ENCODE measurements around the gene LRP6. TPM values are rescaled to one million over a fixed set of nuclear protein-coding genes. Genes with fewer than 3 reads are reported as not detected.

LRP6 gene
- polyA plus RNA-seq, 1 donor (not counting 4 experiments of a cell fraction or from before 2014, with no cell fraction given): 13.0 TPM

DNA sequence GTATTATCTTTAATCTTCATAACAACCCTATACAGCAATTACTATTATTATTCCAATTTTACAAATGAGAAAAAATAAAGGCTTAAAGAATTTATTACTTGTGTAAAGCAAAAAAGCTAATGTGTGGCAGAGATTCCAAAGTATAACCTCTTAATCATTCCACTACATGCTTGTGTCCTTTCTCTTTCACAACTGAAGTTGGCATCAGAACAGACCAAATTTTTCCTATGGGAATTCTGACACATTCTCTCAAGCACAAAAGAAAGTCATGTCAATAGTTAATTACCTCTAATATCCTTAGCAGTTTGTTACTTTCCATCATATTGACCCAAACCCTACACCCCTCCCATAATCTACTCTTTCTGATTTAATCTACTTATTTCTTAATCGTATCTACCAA, 109.4 kb downstream of the LRP6 start:
- FAIRE-seq: no peak
- dilution Hi-C loops (cut with MboI; ENCODE audit: extremely low pct_ligation_motif_present, low sequenced_read_pairs): no loop called here

DNA sequence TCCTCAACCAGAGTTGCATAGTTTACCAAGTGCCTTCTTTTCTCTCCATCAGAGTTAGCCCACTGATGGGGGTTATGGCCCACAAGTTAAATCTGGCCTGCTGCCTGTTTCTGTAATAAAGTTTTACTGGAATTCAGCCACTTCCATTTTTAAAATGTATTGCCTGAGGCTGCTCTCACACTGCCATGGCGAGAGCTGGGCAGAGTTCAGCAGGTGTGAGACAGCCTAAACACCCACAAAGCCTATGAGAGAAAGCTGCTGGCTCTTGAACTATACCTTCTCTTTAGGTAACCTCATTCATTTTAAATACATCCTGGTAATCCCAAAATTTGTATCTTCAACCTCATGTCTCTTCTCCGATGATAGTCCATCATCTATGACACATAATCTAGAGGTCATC, 110.0 kb downstream of the LRP6 start:
- Histone ChIP-seq H3K9me3 (ENCODE audit: control insufficient read depth, low read depth, low read length) (no peaks in the 10 kb centered on the region), H3K27ac (ENCODE audit: control insufficient read depth, insufficient read depth, low read length) (no peak overlapping the region), H3K4me3 (ENCODE audit: control insufficient read depth in 2 of 3, extremely low read depth in 1 of 3, insufficient read depth in 2 of 3, low read depth in 1 of 3, low read length in 3 of 3) (no peak overlapping the region), H3K4me2 (ENCODE audit: control insufficient read depth, extremely low read depth, insufficient read depth, low read depth, low read length) (no peak overlapping the region), H3K9ac (ENCODE audit: control insufficient read depth, extremely low read depth, insufficient read depth, low read length) (no peak overlapping the region), H3K9me1 (ENCODE audit: control insufficient read depth, extremely low read depth, insufficient read depth, low read length) (no peaks in the 10 kb centered on the region), H3K79me2 (ENCODE audit: control insufficient read depth, insufficient read depth, low read length) (no peaks in the 10 kb centered on the region), H3K36me3 (ENCODE audit: control insufficient read depth in 2 of 2, extremely low read depth in 1 of 2, insufficient read depth in 2 of 2, low read length in 2 of 2) (peaks cover 0 to 5% of the 10 kb centered on the region in 2 experiments), H3K27me3 (ENCODE audit: control insufficient read depth, extremely low read depth, insufficient read depth, low read length) (no peaks in the 10 kb centered on the region), H2AFZ (ENCODE audit: control insufficient read depth, low read length) (no peak overlapping the region), H3K4me1 (ENCODE audit: control insufficient read depth, extremely low read depth, insufficient read depth, low read length) (peaks cover 10% of the 10 kb centered on the region), H4K20me1 (ENCODE audit: control insufficient read depth, extremely low read depth, insufficient read depth, low read length) (no peaks in the 10 kb centered on the region)
- FAIRE-seq (no peak), DNase-seq (ENCODE audit: low read depth, low spot score) (no peak)
- dilution Hi-C loops (cut with MboI; ENCODE audit: extremely low pct_ligation_motif_present, low sequenced_read_pairs): no loop called here
- TF ChIP-seq, protein P1, sequence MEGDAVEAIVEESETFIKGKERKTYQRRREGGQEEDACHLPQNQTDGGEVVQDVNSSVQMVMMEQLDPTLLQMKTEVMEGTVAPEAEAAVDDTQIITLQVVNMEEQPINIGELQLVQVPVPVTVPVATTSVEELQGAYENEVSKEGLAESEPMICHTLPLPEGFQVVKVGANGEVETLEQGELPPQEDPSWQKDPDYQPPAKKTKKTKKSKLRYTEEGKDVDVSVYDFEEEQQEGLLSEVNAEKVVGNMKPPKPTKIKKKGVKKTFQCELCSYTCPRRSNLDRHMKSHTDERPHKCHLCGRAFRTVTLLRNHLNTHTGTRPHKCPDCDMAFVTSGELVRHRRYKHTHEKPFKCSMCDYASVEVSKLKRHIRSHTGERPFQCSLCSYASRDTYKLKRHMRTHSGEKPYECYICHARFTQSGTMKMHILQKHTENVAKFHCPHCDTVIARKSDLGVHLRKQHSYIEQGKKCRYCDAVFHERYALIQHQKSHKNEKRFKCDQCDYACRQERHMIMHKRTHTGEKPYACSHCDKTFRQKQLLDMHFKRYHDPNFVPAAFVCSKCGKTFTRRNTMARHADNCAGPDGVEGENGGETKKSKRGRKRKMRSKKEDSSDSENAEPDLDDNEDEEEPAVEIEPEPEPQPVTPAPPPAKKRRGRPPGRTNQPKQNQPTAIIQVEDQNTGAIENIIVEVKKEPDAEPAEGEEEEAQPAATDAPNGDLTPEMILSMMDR (optimal IDR thresholded peaks at IDR 0.05 in 1 of 3, IDR thresholded peaks at IDR 0.05 in 1 of 3, conservative IDR thresholded peaks at IDR 0.05 in 1 of 3; ENCODE audit: extremely low read depth in 1 of 3, insufficient read depth in 2 of 3, low read length in 3 of 3): no peak
- TF ChIP-seq EZH2 (IDR thresholded peaks at IDR 0.05; ENCODE audit: low read length): no peak

More for the DNA sequence above, 109.4 kb downstream of the LRP6 start:
- Histone ChIP-seq H3K36me3 (ENCODE audit: control insufficient read depth in 2 of 2, extremely low read depth in 1 of 2, insufficient read depth in 2 of 2, low read length in 2 of 2) (peaks cover 0 to 7% of the 10 kb centered on the region in 2 experiments), H3K9ac (ENCODE audit: control insufficient read depth, extremely low read depth, insufficient read depth, low read length) (no peak overlapping the region), H3K4me1 (ENCODE audit: control insufficient read depth, extremely low read depth, insufficient read depth, low read length) (peaks cover 10% of the 10 kb centered on the region), H2AFZ (ENCODE audit: control insufficient read depth, low read length) (no peak overlapping the region), H4K20me1 (ENCODE audit: control insufficient read depth, extremely low read depth, insufficient read depth, low read length) (no peaks in the 10 kb centered on the region), H3K79me2 (ENCODE audit: control insufficient read depth, insufficient read depth, low read length) (no peaks in the 10 kb centered on the region), H3K27ac (ENCODE audit: control insufficient read depth, insufficient read depth, low read length) (no peak overlapping the region), H3K4me3 (ENCODE audit: control insufficient read depth in 2 of 3, extremely low read depth in 1 of 3, insufficient read depth in 2 of 3, low read depth in 1 of 3, low read length in 3 of 3) (no peak overlapping the region), H3K9me1 (ENCODE audit: control insufficient read depth, extremely low read depth, insufficient read depth, low read length) (no peaks in the 10 kb centered on the region), H3K9me3 (ENCODE audit: control insufficient read depth, low read depth, low read length) (no peaks in the 10 kb centered on the region), H3K27me3 (ENCODE audit: control insufficient read depth, extremely low read depth, insufficient read depth, low read length) (no peaks in the 10 kb centered on the region), H3K4me2 (ENCODE audit: control insufficient read depth, extremely low read depth, insufficient read depth, low read depth, low read length) (no peak overlapping the region)
- no peak for TF ChIP-seq EZH2 (IDR thresholded peaks at IDR 0.05; ENCODE audit: low read length)
- TF ChIP-seq, protein P1 (optimal IDR thresholded peaks at IDR 0.05 in 1 of 3, IDR thresholded peaks at IDR 0.05 in 1 of 3, conservative IDR thresholded peaks at IDR 0.05 in 1 of 3; ENCODE audit: extremely low read depth in 1 of 3, insufficient read depth in 2 of 3, low read length in 3 of 3): no peak
- DNase-seq (ENCODE audit: low read depth, low spot score): no peak
